ENCODE data around the gene SAFB. TPM values are rescaled to one million over a fixed set of nuclear protein-coding genes. Genes with fewer than 3 reads are reported as not detected.
"Not testable (repeated sequence)": the region's sequence is repeated elsewhere in the genome, so short reads cannot be mapped to it uniquely, and the experiment has no call there.

SAFB gene
- polyA plus RNA-seq, 5 donors, result 150 to 201 (median 159) TPM

- DNase-seq, result no peak
Observed at GRCh38 chr19:5682107-5682482, 59.2 kb downstream of the SAFB start.

GRCh38 chr19:5683177-5683886 lies 60.4 kb downstream of the SAFB start:
- DNase-seq, result no peak

- DNase-seq, result no peak
Observed at GRCh38 chr19:5684694-5685430, 62.0 kb downstream of the SAFB start.

- DNase-seq, result no peak
Observed at GRCh38 chr19:5686326-5686646, 63.4 kb downstream of the SAFB start.

- peak; percentile 85 to 89 for DNase-seq
Observed at GRCh38 chr19:5686647-5687359, 63.9 kb downstream of the SAFB start.

GRCh38 chr19:5687360-5688198 lies 64.7 kb downstream of the SAFB start:
- no peak for DNase-seq

- DNase-seq, result not testable (repeated sequence)
Observed at GRCh38 chr19:5688262-5688881, 65.5 kb downstream of the SAFB start.

- DNase-seq, result peak; percentile 97 to 98
Observed at GRCh38 chr19:5690125-5690954, 67.5 kb downstream of the SAFB start, which contains the start of gene RPL36. TSS of gene RPL36 (plus strand) at chr19:5690295. CDS start at chr19:5690508, 213 bp downstream.

GRCh38 chr19:5690955-5691821 lies 68.3 kb downstream of the SAFB start:
- peak; percentile 55 for DNase-seq

- DNase-seq, result no peak
Observed at GRCh38 chr19:5691822-5692722, 69.2 kb downstream of the SAFB start.

- DNase-seq, result no peak
Observed at GRCh38 chr19:5692723-5693194, 69.9 kb downstream of the SAFB start.

GRCh38 chr19:5693195-5694166 lies 70.6 kb downstream of the SAFB start:
- DNase-seq, result no peak

GRCh38 chr19:5694167-5694955 lies 71.5 kb downstream of the SAFB start:
- DNase-seq, result no peak

- DNase-seq, result no peak
Observed at GRCh38 chr19:5694956-5695648, 72.2 kb downstream of the SAFB start.

GRCh38 chr19:5695649-5696195 lies 72.8 kb downstream of the SAFB start:
- DNase-seq, result no peak

All from right lung (tissue), 5 donors.